K562 (cell line): ENCODE measurements around the gene PYGO2. TPM values are rescaled to one million over a fixed set of nuclear protein-coding genes. Genes with fewer than 3 reads are reported as not detected.

ENCODE experiments used
- CBX5 ChIP-seq: IDR thresholded peaks from 2 replicates; pipeline ENCODE4 v1.6.1; 2014; ENCODE audit warnings: low read depth, borderline replicate concordance
- CEBPB ChIP-seq: fragments of 450-650 bp; IDR thresholded peaks from 2 replicates; pipeline ENCODE4 v1.6.1; 2016; ENCODE audit warnings: missing genetic modification characterization, missing compliant biosample characterization
- ETS1 ChIP-seq: conservative IDR thresholded peaks from 2 replicates; pipeline ENCODE4 v1.6.1; 2011; ENCODE audit warnings: low read depth, mild to moderate bottlenecking, low read length; ENCODE audit not compliant: control insufficient read depth
- GMEB1 ChIP-seq: fragments of 250-450 bp; sonication (Bioruptor Pico); IDR thresholded peaks from 2 replicates; pipeline ENCODE4 v1.4.0; 2020; ENCODE audit warnings: mild to moderate bottlenecking
- HLTF ChIP-seq: fragments of 450-650 bp; IDR thresholded peaks from 2 replicates; pipeline ENCODE4 v1.6.1; 2016
- MECOM ChIP-seq: fragments of 250-450 bp; sonication (Bioruptor Pico); IDR thresholded peaks from 2 replicates; pipeline ENCODE4 v1.8.0; 2022; ENCODE audit warnings: inconsistent platforms
- NR4A1 ChIP-seq, 2 experiments: fragments of 250-450 bp in 1 of 2; fragments of 450-650 bp in 1 of 2; sonication (Bioruptor Pico) in 1 of 2; IDR thresholded peaks; 2 replicates each; pipeline versions ENCODE4 v1.4.0 to v1.6.1; 2016 to 2020; ENCODE audit warnings: mild to moderate bottlenecking in 2 of 2, missing compliant biosample characterization in 1 of 2, missing genetic modification characterization in 1 of 2, moderate library complexity in 1 of 2
- XRCC4 ChIP-seq: IDR thresholded peaks from one replicate; pipeline ENCODE4 v1.6.1; 2011; ENCODE audit not compliant: insufficient read depth, insufficient read length; ENCODE audit errors: extremely low read depth
- ZBED1 ChIP-seq: IDR thresholded peaks from 2 replicates; pipeline ENCODE4 v1.6.1; 2014
- ZNF740 ChIP-seq, 3 experiments: fragments of 200-800 bp in 1 of 3; sonication (Bioruptor generic) in 1 of 3; sonication (generic) in 1 of 3; formaldehyde crosslinking in 1 of 3; IDR thresholded peaks; 2 replicates each; pipeline versions ENCODE4 v1.6.1 to v1.8.0; 2016 to 2022; ENCODE audit warnings: mild to moderate bottlenecking in 2 of 3, missing compliant biosample characterization in 2 of 3, missing genetic modification characterization in 2 of 3, missing genetic modification reagents in 1 of 3
- polyA plus RNA-seq, 8 experiments: library from polyadenylated mRNA; depleted of rRNA in 4 of 8; stranded (reverse) in 5 of 8; unstranded in 3 of 8; fragments of >200 nt; fragmentation: Nextera tagmentation in 2 of 8; fragmentation: Illumina TruSeq in 1 of 8; extraction: Ambion mirVana in 2 of 8; extraction: Trizol in 1 of 8; gene quantifications; 2 replicates each; pipeline versions ENCODE4 v1.2.1 to v1.2.3, GENCODE V29; 2011 to 2014; ENCODE audit warnings: inconsistent platforms in 1 of 8, missing spikeins in 1 of 8
- total RNA-seq, 7 experiments: library from RNA; depleted of rRNA in 6 of 7; stranded (reverse); fragments of >200 nt in 6 of 7; fragmentation: Illumina TruSeq in 2 of 7; extraction: Trizol in 2 of 7; gene quantifications; 2 replicates each; pipeline versions ENCODE4 v1.2.1 to v1.2.3, GENCODE V29; 2011 to 2021; ENCODE audit warnings: low replicate concordance in 1 of 7
- TF ChIP-seq, protein P1 (sequence below): fragments of 250-450 bp; sonication (Bioruptor Pico); IDR thresholded peaks from 2 replicates; pipeline ENCODE4 v1.5.0; 2022; ENCODE audit warnings: mild to moderate bottlenecking
- TF ChIP-seq, protein P2 (sequence below): fragments of 450-650 bp; IDR thresholded peaks from 2 replicates; pipeline ENCODE4 v1.6.1; 2016; ENCODE audit warnings: antibody characterized with exemption

The PYGO2 gene
- total and polyA plus RNA-seq, 9 of the 15 experiments (the other 6 are each of a cell fraction or from before 2014, with no cell fraction given), result 8.3 to 36.2 (median 18.2) TPM

DNA sequence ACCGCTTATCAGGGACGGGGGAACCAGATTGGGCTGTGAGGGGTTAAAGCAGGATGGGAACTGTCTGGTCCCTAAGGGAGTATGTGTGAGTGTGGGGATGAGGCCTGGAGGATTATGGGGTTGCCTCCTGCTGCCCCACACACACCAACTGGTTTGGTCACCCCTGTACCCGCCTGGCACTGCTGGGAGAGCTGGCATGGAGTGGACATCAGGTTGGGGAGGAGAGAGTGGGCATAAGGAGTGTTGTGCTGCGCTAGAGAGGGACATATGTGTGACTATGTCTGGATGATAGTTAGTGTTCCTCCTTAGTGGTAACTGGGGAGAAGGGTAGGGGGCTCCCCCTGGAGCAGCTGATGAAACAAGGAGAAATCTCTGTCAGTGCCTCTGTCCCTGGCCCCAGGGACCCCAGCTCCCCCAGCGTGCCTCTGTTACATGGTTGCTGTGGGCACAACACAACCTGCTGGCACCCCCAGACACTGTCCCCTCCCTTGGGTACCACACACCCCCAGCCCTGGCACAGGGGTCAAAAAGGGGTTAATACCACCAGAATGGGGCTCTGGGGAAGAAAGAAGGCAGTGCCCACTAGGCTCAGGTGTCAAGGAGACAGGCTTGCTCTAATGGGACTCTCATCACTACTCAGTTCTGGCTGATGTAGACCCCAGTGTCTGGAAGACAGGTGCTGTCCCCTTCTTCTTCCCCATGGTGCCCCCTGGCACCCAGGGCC, 42.9 kb upstream of the PYGO2 start (continued):
- TF ChIP-seq GMEB1 (CRISPR knock-in tag) (no peak), XRCC4 (no peak), MECOM (peak; percentile 59), ZBED1 (no peak), HLTF (no peak), CEBPB (tag) (no peak), ETS1 (0 out of 2 replicates have a peak, but pooled peaks have one; percentile 14), ZNF740 (CRISPR knock-in tag; IDR thresholded peaks at IDR 0.05) (no peak), ZNF740 (tag; IDR thresholded peaks at IDR 0.05) (no peak), CBX5 (no peak), NR4A1 (CRISPR knock-in tag; IDR thresholded peaks at IDR 0.05) (no peak), NR4A1 (tag; IDR thresholded peaks at IDR 0.05) (no peak)
- TF ChIP-seq, protein P1, sequence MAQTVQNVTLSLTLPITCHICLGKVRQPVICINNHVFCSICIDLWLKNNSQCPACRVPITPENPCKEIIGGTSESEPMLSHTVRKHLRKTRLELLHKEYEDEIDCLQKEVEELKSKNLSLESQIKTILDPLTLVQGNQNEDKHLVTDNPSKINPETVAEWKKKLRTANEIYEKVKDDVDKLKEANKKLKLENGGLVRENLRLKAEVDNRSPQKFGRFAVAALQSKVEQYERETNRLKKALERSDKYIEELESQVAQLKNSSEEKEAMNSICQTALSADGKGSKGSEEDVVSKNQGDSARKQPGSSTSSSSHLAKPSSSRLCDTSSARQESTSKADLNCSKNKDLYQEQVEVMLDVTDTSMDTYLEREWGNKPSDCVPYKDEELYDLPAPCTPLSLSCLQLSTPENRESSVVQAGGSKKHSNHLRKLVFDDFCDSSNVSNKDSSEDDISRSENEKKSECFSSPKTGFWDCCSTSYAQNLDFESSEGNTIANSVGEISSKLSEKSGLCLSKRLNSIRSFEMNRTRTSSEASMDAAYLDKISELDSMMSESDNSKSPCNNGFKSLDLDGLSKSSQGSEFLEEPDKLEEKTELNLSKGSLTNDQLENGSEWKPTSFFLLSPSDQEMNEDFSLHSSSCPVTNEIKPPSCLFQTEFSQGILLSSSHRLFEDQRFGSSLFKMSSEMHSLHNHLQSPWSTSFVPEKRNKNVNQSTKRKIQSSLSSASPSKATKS (CRISPR knock-in tag), result no peak
- TF ChIP-seq, protein P2, sequence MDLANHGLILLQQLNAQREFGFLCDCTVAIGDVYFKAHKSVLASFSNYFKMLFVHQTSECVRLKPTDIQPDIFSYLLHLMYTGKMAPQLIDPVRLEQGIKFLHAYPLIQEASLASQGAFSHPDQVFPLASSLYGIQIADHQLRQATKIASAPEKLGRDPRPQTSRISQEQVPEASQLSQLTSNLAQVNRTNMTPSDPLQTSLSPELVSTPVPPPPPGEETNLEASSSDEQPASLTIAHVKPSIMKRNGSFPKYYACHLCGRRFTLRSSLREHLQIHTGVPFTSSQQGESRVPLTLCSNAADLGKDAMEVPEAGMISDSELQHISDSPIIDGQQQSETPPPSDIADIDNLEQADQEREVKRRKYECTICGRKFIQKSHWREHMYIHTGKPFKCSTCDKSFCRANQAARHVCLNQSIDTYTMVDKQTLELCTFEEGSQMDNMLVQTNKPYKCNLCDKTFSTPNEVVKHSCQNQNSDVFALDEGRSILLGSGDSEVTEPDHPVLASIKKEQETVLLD, result peak; percentile 57; the same call in 1 of the 2 replicates
